ENCODE data around the gene ADCY10. TPM values are rescaled to one million over a fixed set of nuclear protein-coding genes. Genes with fewer than 3 reads are reported as not detected.

The ADCY10 gene
- total RNA-seq, 1 donor from 2014 or later: not detected

DNA sequence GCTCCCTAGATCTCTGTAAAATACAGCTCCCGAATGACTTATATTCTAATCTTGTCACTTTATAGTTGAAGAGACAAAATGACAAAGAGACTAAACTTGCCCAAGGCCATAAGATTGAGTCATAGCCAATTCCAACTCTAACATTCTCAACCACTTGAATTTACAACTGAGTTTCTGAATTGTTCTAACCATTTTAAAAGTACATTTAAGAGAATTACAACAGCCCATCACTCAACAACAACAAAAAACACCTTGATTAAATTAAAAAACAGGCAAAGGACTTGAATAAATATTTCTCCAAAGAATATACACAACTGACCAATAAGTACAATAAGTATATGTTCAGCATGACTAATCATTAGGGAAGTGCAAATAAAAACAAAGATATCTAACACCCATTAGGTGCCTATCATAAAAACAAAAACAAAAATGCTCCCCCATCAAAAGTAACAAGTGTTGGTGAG is 8.7 kb upstream of the ADCY10 start:
- DNase-seq (ENCODE audit: low spot score): no peak
- no peaks in the 10 kb centered on the region for H3K36me3 Mint-ChIP-seq
- Histone ChIP-seq H3K36me3 (no peaks in the 10 kb centered on the region), H3F3A (ENCODE audit: low read depth) (peaks cover 10% of the 10 kb centered on the region), H3K4me2 (no peak overlapping the region), H3K9me3 (ENCODE audit: low read depth) (no peaks in the 10 kb centered on the region), H3K4me3 (no peak overlapping the region), H4K20me1 (ENCODE audit: low read depth) (no peaks in the 10 kb centered on the region), H2AFZ (replicated peaks) (no peak overlapping the region), H3K79me2 (ENCODE audit: low read depth) (peaks cover under 1% of the 10 kb centered on the region), H3K27me3 (no peaks in the 10 kb centered on the region), H3K27ac (no peak overlapping the region), H3K9ac (no peak overlapping the region), H3K4me1 (peaks cover 8% of the 10 kb centered on the region)
- no peak overlapping the region for H3K27ac Mint-ChIP-seq
- no peak for TF ChIP-seq EZH2 (IDR thresholded peaks at IDR 0.05)
- no peak for TF ChIP-seq EZH2phosphoT487 (IDR thresholded peaks at IDR 0.05)
- TF ChIP-seq, protein P1, sequence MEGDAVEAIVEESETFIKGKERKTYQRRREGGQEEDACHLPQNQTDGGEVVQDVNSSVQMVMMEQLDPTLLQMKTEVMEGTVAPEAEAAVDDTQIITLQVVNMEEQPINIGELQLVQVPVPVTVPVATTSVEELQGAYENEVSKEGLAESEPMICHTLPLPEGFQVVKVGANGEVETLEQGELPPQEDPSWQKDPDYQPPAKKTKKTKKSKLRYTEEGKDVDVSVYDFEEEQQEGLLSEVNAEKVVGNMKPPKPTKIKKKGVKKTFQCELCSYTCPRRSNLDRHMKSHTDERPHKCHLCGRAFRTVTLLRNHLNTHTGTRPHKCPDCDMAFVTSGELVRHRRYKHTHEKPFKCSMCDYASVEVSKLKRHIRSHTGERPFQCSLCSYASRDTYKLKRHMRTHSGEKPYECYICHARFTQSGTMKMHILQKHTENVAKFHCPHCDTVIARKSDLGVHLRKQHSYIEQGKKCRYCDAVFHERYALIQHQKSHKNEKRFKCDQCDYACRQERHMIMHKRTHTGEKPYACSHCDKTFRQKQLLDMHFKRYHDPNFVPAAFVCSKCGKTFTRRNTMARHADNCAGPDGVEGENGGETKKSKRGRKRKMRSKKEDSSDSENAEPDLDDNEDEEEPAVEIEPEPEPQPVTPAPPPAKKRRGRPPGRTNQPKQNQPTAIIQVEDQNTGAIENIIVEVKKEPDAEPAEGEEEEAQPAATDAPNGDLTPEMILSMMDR (IDR thresholded peaks at IDR 0.05): no peak
- no peak overlapping the region for H3K4me3 Mint-ChIP-seq
- no peaks in the 10 kb centered on the region for H3K27me3 Mint-ChIP-seq (ENCODE audit: insufficient read depth, low read depth)
- peaks cover 2% of the 10 kb centered on the region for H3K4me1 Mint-ChIP-seq
- H3K9me3 Mint-ChIP-seq: no peaks in the 10 kb centered on the region

DNA sequence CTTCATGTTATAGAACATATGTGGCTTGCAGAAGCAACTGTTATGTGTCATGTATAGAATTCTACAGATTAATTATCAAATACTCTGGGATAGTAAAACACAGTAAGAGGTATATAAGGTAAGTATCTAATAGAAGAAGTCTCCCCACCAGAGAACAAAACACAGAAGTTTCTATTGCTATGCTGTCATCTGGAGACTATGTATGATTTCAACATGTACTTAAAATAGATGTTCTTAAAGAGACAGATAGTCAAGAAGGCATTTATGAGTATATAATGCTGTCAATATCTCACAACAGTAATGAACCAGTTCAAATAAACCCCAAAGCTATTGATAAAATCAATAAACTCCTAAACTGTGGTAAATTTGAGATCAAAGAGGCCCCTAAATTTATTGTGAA is 8.1 kb upstream of the ADCY10 start:
- Mint-ChIP-seq H3K36me3 (no peaks in the 10 kb centered on the region), H3K4me1 (peaks cover 2% of the 10 kb centered on the region), H3K27me3 (ENCODE audit: insufficient read depth, low read depth) (no peaks in the 10 kb centered on the region), H3K9me3 (no peaks in the 10 kb centered on the region), H3K27ac (no peak overlapping the region), H3K4me3 (no peak overlapping the region)
- Histone ChIP-seq H3K9me3 (ENCODE audit: low read depth) (no peaks in the 10 kb centered on the region), H3K27me3 (no peaks in the 10 kb centered on the region), H2AFZ (replicated peaks) (no peak overlapping the region), H3F3A (ENCODE audit: low read depth) (peaks cover 4% of the 10 kb centered on the region), H3K79me2 (ENCODE audit: low read depth) (no peaks in the 10 kb centered on the region), H3K4me3 (no peak overlapping the region), H4K20me1 (ENCODE audit: low read depth) (no peaks in the 10 kb centered on the region), H3K36me3 (no peaks in the 10 kb centered on the region), H3K4me1 (peaks cover 4% of the 10 kb centered on the region), H3K27ac (no peak overlapping the region), H3K9ac (no peak overlapping the region), H3K4me2 (no peak overlapping the region)
- TF ChIP-seq EZH2phosphoT487 (IDR thresholded peaks at IDR 0.05) (no peak), EZH2 (IDR thresholded peaks at IDR 0.05) (no peak)
- TF ChIP-seq, protein P1 (IDR thresholded peaks at IDR 0.05): no peak
- DNase-seq (ENCODE audit: low spot score): no peak

DNA sequence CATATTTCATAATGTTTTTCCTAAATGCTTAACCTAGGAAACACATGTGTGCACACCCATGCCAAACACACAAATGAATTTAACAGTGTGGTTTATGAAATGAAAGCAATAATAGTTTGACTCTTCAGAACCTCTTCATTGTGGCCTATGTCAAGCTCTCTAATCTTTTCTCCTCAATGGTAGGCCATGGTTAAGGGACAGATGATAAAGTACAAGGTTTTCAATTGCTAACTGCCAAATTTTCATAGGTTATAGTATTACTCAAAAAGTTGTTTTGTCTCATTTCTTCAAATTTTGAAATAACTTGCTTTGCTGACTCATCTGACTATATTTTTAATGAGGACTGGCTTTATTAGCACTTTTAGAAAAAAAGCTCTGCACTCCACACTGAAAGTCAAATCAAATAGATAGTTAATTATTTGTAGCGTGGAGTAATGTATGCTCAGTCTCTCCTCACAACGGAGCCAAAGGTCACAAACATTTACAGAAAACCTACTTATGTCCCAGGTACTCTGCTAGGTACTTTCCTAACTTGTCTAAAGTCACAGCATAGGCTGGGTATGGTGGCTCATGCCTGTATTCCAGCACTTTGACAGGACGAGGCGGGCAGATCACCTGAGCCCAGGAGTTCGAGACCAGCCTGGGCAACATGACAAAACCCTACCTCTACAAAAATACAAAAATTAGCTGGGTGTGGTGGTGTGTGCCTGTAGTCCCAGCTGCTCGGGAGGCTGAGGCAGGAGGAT is 3.0 kb upstream of the ADCY10 start:
- Histone ChIP-seq H3K4me3 (no peak overlapping the region), H4K20me1 (ENCODE audit: low read depth) (no peaks in the 10 kb centered on the region), H2AFZ (replicated peaks) (no peak overlapping the region), H3K36me3 (no peaks in the 10 kb centered on the region), H3K4me1 (no peaks in the 10 kb centered on the region), H3F3A (ENCODE audit: low read depth) (no peaks in the 10 kb centered on the region), H3K9ac (no peak overlapping the region), H3K4me2 (no peak overlapping the region), H3K9me3 (ENCODE audit: low read depth) (no peaks in the 10 kb centered on the region), H3K27me3 (no peaks in the 10 kb centered on the region), H3K27ac (no peak overlapping the region), H3K79me2 (ENCODE audit: low read depth) (no peaks in the 10 kb centered on the region)
- no peak overlapping the region for H3K27ac Mint-ChIP-seq
- peaks cover 4% of the 10 kb centered on the region for H3K36me3 Mint-ChIP-seq
- H3K9me3 Mint-ChIP-seq: no peaks in the 10 kb centered on the region
- H3K4me3 Mint-ChIP-seq: no peak overlapping the region
- no peaks in the 10 kb centered on the region for H3K4me1 Mint-ChIP-seq
- no peaks in the 10 kb centered on the region for H3K27me3 Mint-ChIP-seq (ENCODE audit: insufficient read depth, low read depth)
- no peak for TF ChIP-seq EZH2 (IDR thresholded peaks at IDR 0.05)
- TF ChIP-seq EZH2phosphoT487 (IDR thresholded peaks at IDR 0.05): no peak
- TF ChIP-seq, protein P1 (IDR thresholded peaks at IDR 0.05): no peak
- no peak for DNase-seq (ENCODE audit: low spot score)
